HepG2 (cell line): ENCODE measurements around the gene RB1. TPM values are rescaled to one million over a fixed set of nuclear protein-coding genes. Genes with fewer than 3 reads are reported as not detected.
A peak's percentile ranks its signal among the peaks of the same experiment; 100 is the strongest.

Source experiments
- ARNT2 ChIP-seq: sonication (generic); formaldehyde crosslinking; IDR thresholded peaks from 2 replicates; pipeline ENCODE4 v1.8.0; 2022; ENCODE audit warnings: mild to moderate bottlenecking, low read depth, missing genetic modification reagents, moderate library complexity
- BRCA1 ChIP-seq: sonication (generic); formaldehyde crosslinking; IDR thresholded peaks from 2 replicates; pipeline ENCODE4 v1.4.0; 2020; ENCODE audit warnings: missing genetic modification reagents
- DNMT3B ChIP-seq: conservative IDR thresholded peaks from 2 replicates; pipeline ENCODE4 v1.6.1; 2016; ENCODE audit warnings: missing biosample characterization, control low read depth
- EHMT2 ChIP-seq: fragments of 200-600 bp; sonication (generic); IDR thresholded peaks from 2 replicates; pipeline ENCODE4 v1.7.0; 2017; ENCODE audit warnings: antibody characterized with exemption, low read depth, low read length, borderline replicate concordance
- FOXA1 ChIP-seq, 2 experiments: fragments of 450-650 bp in 1 of 2; sonication (generic) in 1 of 2; formaldehyde crosslinking in 1 of 2; IDR thresholded peaks; 2 replicates each; pipeline versions ENCODE4 v1.4.0 to v1.6.1; 2016 to 2020; ENCODE audit warnings: missing genetic modification reagents in 1 of 2
- FOXP1 ChIP-seq, 2 experiments: fragments of 450-650 bp in 1 of 2; IDR thresholded peaks; 2 replicates each; pipeline ENCODE4 v1.6.1; 2017 to 2018; ENCODE audit warnings: antibody characterized with exemption in 1 of 2
- HNF4A ChIP-seq: sonication (generic); formaldehyde crosslinking; IDR thresholded peaks from 2 replicates; pipeline ENCODE4 v1.4.0; 2020; ENCODE audit warnings: missing genetic modification reagents
- HNRNPK ChIP-seq: fragments of 200-400 bp; formaldehyde crosslinking; IDR thresholded peaks from 2 replicates; pipeline ENCODE4 v1.6.1; 2018; ENCODE audit warnings: low read length, low read depth, moderate library complexity, mild to moderate bottlenecking; ENCODE audit not compliant: poor library complexity, severe bottlenecking
- HOXA3 ChIP-seq: sonication (generic); formaldehyde crosslinking; IDR thresholded peaks from 2 replicates; pipeline ENCODE4 v1.5.0; 2020; ENCODE audit warnings: missing genetic modification reagents
- KLF15 ChIP-seq: sonication (generic); formaldehyde crosslinking; IDR thresholded peaks from 2 replicates; pipeline ENCODE4 v1.8.1; 2023; ENCODE audit warnings: borderline replicate concordance, mild to moderate bottlenecking, inconsistent platforms, missing genetic modification reagents, mixed read lengths
- MAF1 ChIP-seq: sonication (generic); formaldehyde crosslinking; IDR thresholded peaks from 2 replicates; pipeline ENCODE4 v1.5.0; 2020; ENCODE audit warnings: missing genetic modification reagents, borderline replicate concordance
- MBD4 ChIP-seq: IDR thresholded peaks from 2 replicates; pipeline ENCODE4 v1.6.1; 2012; ENCODE audit warnings: low read length, inconsistent platforms, borderline replicate concordance
- MEF2D ChIP-seq: sonication (generic); formaldehyde crosslinking; IDR thresholded peaks from 2 replicates; pipeline ENCODE4 v1.5.1; 2020; ENCODE audit warnings: mild to moderate bottlenecking, missing genetic modification reagents
- POGZ ChIP-seq: sonication (generic); formaldehyde crosslinking; IDR thresholded peaks from 2 replicates; pipeline ENCODE4 v1.4.0; 2020; ENCODE audit warnings: mild to moderate bottlenecking, missing genetic modification reagents
- RARA ChIP-seq: IDR thresholded peaks from 2 replicates; pipeline ENCODE4 v1.6.1; 2016; ENCODE audit warnings: missing genetic modification reagents, missing compliant biosample characterization
- SIX4 ChIP-seq: sonication (generic); formaldehyde crosslinking; IDR thresholded peaks from 2 replicates; pipeline ENCODE4 v1.4.0; 2020; ENCODE audit warnings: missing genetic modification reagents
- SMAD1 ChIP-seq: sonication (generic); formaldehyde crosslinking; IDR thresholded peaks from 2 replicates; pipeline ENCODE4 v1.4.0; 2020; ENCODE audit warnings: missing genetic modification reagents, low read depth, mild to moderate bottlenecking, borderline replicate concordance
- SYNCRIP ChIP-seq: fragments of 200-400 bp; formaldehyde crosslinking; IDR thresholded peaks from 2 replicates; pipeline ENCODE4 v1.6.1; 2018; ENCODE audit warnings: mild to moderate bottlenecking, low read depth, low read length; ENCODE audit not compliant: insufficient read depth
- TBP ChIP-seq: sonication (generic); formaldehyde crosslinking; IDR thresholded peaks from 2 replicates; pipeline ENCODE4 v1.5.0; 2020; ENCODE audit warnings: missing genetic modification reagents
- TEAD3 ChIP-seq: optimal IDR thresholded peaks from 2 replicates; pipeline ENCODE3; 2016; ENCODE audit warnings: borderline replicate concordance
- TOPORS ChIP-seq: sonication (generic); formaldehyde crosslinking; IDR thresholded peaks from 2 replicates; pipeline ENCODE4 v1.8.0; 2023; ENCODE audit warnings: mild to moderate bottlenecking, missing genetic modification reagents
- TRIM24 ChIP-seq: sonication (generic); formaldehyde crosslinking; IDR thresholded peaks from 2 replicates; pipeline ENCODE4 v1.8.0; 2022; ENCODE audit warnings: mild to moderate bottlenecking, missing genetic modification reagents
- ZNF256 ChIP-seq: sonication (generic); formaldehyde crosslinking; conservative IDR thresholded peaks from 2 replicates; pipeline ENCODE4 v1.4.0; 2020; ENCODE audit warnings: missing genetic modification reagents
- ZSCAN21 ChIP-seq: sonication (generic); formaldehyde crosslinking; IDR thresholded peaks from 2 replicates; pipeline ENCODE4 v1.8.0; 2022; ENCODE audit warnings: mild to moderate bottlenecking, missing genetic modification reagents, moderate library complexity, borderline replicate concordance
- polyA plus RNA-seq, 8 experiments: library from polyadenylated mRNA; depleted of rRNA in 3 of 8; stranded (reverse) in 7 of 8; unstranded in 1 of 8; fragments of >200 nt; fragmentation: Illumina TruSeq in 4 of 8; extraction: Trizol in 4 of 8; gene quantifications; 2 replicates each; pipeline versions ENCODE4 v1.2.1 to v1.2.3, GENCODE V29; 2011 to 2016; ENCODE audit warnings: low read depth in 4 of 8, missing spikeins in 1 of 8, mixed read lengths in 1 of 8; ENCODE audit not compliant: insufficient read depth in 1 of 8
- total RNA-seq, 5 experiments: library from RNA; depleted of rRNA; stranded (reverse); fragments of >200 nt; fragmentation: Illumina TruSeq; extraction: Trizol; gene quantifications; 2 replicates each; pipeline ENCODE4 v1.2.3, GENCODE V29; 2016; ENCODE audit warnings: low read depth in 1 of 5
- TF ChIP-seq, protein P1 (sequence below), 2 experiments: sonication (generic) in 1 of 2; formaldehyde crosslinking in 1 of 2; IDR thresholded peaks; 2 replicates each; pipeline versions ENCODE4 v1.5.1 to v1.6.1; 2011 to 2020; ENCODE audit warnings: borderline replicate concordance in 1 of 2, low read depth in 1 of 2, low read length in 1 of 2, mild to moderate bottlenecking in 1 of 2, missing genetic modification reagents in 1 of 2, moderate library complexity in 1 of 2
- TF ChIP-seq, protein P2 (sequence below): sonication (generic); formaldehyde crosslinking; IDR thresholded peaks from 2 replicates; pipeline ENCODE4 v1.4.0; 2020; ENCODE audit warnings: missing genetic modification reagents
- TF ChIP-seq, protein P3 (sequence below): IDR thresholded peaks from 2 replicates; pipeline ENCODE4 v1.6.1; 2016

Gene RB1
- total and polyA plus RNA-seq, 2 of the 13 experiments (the other 11 are each of a cell fraction or from before 2014, with no cell fraction given), result 15.6 to 23.7 TPM

DNA sequence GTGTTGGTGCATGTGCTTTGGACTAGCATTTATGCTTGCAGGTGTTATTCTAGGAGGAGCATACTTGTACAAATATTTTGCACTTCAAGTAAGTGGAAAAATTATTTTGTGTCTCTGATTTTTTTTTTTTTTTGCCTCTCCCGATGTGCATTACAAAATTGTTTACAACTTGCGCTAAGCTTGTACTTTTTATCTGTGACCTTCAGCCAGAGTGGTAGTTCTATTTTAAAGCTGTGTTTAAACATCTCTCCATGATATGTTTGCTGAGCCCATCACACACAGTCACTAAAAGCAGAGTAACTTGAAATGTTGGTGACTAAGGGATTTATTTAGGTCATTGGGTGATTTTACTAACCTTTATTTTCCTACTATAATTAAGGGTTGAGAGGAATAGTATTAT lies 49.7 kb upstream of the RB1 start (continued):
- TF ChIP-seq, protein P1, sequence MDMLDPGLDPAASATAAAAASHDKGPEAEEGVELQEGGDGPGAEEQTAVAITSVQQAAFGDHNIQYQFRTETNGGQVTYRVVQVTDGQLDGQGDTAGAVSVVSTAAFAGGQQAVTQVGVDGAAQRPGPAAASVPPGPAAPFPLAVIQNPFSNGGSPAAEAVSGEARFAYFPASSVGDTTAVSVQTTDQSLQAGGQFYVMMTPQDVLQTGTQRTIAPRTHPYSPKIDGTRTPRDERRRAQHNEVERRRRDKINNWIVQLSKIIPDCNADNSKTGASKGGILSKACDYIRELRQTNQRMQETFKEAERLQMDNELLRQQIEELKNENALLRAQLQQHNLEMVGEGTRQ (IDR thresholded peaks at IDR 0.05; ENCODE audit: low read depth, low read length), result no peak
- TF ChIP-seq, protein P1 (CRISPR knock-in tag; IDR thresholded peaks at IDR 0.05; ENCODE audit: borderline replicate concordance), result no peak
- TF ChIP-seq DNMT3B (CRISPR knock-in tag), result no peak
- TF ChIP-seq ARNT2 (CRISPR knock-in tag), result no peak
- TF ChIP-seq HNF4A (CRISPR knock-in tag), result peak; percentile 49; the same call in 1 of the 2 replicates
- TF ChIP-seq, protein P2, sequence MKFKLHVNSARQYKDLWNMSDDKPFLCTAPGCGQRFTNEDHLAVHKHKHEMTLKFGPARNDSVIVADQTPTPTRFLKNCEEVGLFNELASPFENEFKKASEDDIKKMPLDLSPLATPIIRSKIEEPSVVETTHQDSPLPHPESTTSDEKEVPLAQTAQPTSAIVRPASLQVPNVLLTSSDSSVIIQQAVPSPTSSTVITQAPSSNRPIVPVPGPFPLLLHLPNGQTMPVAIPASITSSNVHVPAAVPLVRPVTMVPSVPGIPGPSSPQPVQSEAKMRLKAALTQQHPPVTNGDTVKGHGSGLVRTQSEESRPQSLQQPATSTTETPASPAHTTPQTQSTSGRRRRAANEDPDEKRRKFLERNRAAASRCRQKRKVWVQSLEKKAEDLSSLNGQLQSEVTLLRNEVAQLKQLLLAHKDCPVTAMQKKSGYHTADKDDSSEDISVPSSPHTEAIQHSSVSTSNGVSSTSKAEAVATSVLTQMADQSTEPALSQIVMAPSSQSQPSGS (CRISPR knock-in tag), result 0 out of 2 replicates have a peak, but pooled peaks have one; percentile 49
- TF ChIP-seq FOXP1 (IDR thresholded peaks at IDR 0.05), result peak; percentile 21; the same call in 1 of the 2 replicates
- TF ChIP-seq FOXP1 (CRISPR knock-in tag; IDR thresholded peaks at IDR 0.05), result peak; percentile 80
- TF ChIP-seq SMAD1 (CRISPR knock-in tag), result no peak
- no peak for TF ChIP-seq SYNCRIP
- TF ChIP-seq MBD4, result peak; percentile 38; the same call in 1 of the 2 replicates
- no peak for TF ChIP-seq HOXA3 (CRISPR knock-in tag)
- no peak for TF ChIP-seq EHMT2
- TF ChIP-seq, protein P3, sequence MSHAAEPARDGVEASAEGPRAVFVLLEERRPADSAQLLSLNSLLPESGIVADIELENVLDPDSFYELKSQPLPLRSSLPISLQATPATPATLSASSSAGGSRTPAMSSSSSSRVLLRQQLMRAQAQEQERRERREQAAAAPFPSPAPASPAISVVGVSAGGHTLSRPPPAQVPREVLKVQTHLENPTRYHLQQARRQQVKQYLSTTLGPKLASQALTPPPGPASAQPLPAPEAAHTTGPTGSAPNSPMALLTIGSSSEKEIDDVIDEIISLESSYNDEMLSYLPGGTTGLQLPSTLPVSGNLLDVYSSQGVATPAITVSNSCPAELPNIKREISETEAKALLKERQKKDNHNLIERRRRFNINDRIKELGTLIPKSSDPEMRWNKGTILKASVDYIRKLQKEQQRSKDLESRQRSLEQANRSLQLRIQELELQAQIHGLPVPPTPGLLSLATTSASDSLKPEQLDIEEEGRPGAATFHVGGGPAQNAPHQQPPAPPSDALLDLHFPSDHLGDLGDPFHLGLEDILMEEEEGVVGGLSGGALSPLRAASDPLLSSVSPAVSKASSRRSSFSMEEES, result 0 out of 2 replicates have a peak, but pooled peaks have one; percentile 31
- no peak for TF ChIP-seq MAF1 (CRISPR knock-in tag)
- TF ChIP-seq HNRNPK, result no peak
- TF ChIP-seq RARA (CRISPR knock-in tag), result peak; percentile 39
- no peak for TF ChIP-seq TRIM24 (CRISPR knock-in tag)
- no peak for TF ChIP-seq TOPORS (CRISPR knock-in tag)
- TF ChIP-seq BRCA1 (CRISPR knock-in tag), result no peak
- TF ChIP-seq TEAD3 (CRISPR knock-in tag), result no peak
- TF ChIP-seq SIX4 (CRISPR knock-in tag), result peak; percentile 34; the same call in 1 of the 2 replicates
- no peak for TF ChIP-seq ZSCAN21 (CRISPR knock-in tag)
- TF ChIP-seq ZNF256 (CRISPR knock-in tag), result no peak
- no peak for TF ChIP-seq TBP
- TF ChIP-seq MEF2D (CRISPR knock-in tag), result peak; percentile 88
- TF ChIP-seq FOXA1 (IDR thresholded peaks at IDR 0.05), result no peak
- 0 out of 2 replicates have a peak, but pooled peaks have one; percentile 22 for TF ChIP-seq FOXA1 (CRISPR knock-in tag; IDR thresholded peaks at IDR 0.05)
- no peak for TF ChIP-seq KLF15
- peak; percentile 40; the same call in 1 of the 2 replicates for TF ChIP-seq POGZ (CRISPR knock-in tag)
